Esophagus (tissue), 2 donors: ENCODE measurements around the gene TRAF3. TPM values are rescaled to one million over a fixed set of nuclear protein-coding genes. Genes with fewer than 3 reads are reported as not detected.

Experiments used
- H3K27ac ChIP-seq, 2 donors: one replicate each; pipeline ENCODE4 v1.5.1; 2013; ENCODE audit warnings: low read depth in 2 of 2, mild to moderate bottlenecking in 2 of 2, inconsistent platforms in 1 of 2, low read length in 1 of 2, moderate library complexity in 1 of 2
- H3K27me3 ChIP-seq, 2 donors: one replicate each; pipeline ENCODE4 v1.6.1; 2013; ENCODE audit warnings: low read length in 2 of 2, control low read depth in 1 of 2, mild to moderate bottlenecking in 1 of 2; ENCODE audit not compliant: insufficient read depth in 2 of 2, control insufficient read depth in 1 of 2
- H3K36me3 ChIP-seq, 2 donors: one replicate each; pipeline ENCODE4 v1.6.1; 2013; ENCODE audit warnings: low read length in 1 of 2; ENCODE audit not compliant: control insufficient read depth in 2 of 2, insufficient read depth in 2 of 2
- H3K4me1 ChIP-seq, 2 donors: one replicate each; pipeline ENCODE4 v1.6.1; 2013; ENCODE audit warnings: low read length in 1 of 2; ENCODE audit not compliant: control insufficient read depth in 2 of 2, insufficient read depth in 2 of 2
- H3K4me3 ChIP-seq, 2 donors: one replicate each; pipeline ENCODE4 v1.5.1; 2013; ENCODE audit warnings: low read length in 2 of 2, mild to moderate bottlenecking in 2 of 2, low read depth in 1 of 2, moderate library complexity in 1 of 2
- H3K9me3 ChIP-seq, 2 donors: one replicate each; pipeline ENCODE4 v1.6.1; 2013; ENCODE audit warnings: mild to moderate bottlenecking in 2 of 2, low read depth in 1 of 2, low read length in 1 of 2, moderate library complexity in 1 of 2; ENCODE audit not compliant: control insufficient read depth in 2 of 2, insufficient read depth in 1 of 2
- WGBS, 2 donors: extraction: QIAGEN DNeasy Blood & Tissue Kit; methylation state at CpG; one replicate each; pipeline ENCODE4 v1.1.7; 2013; 5-methylcytosine and 5-hydroxymethylcytosine counted together
- polyA plus RNA-seq, 2 donors: library from polyadenylated mRNA; stranded (reverse); fragments of 200-250 nt; gene quantifications; one replicate each; pipeline ENCODE4 v1.2.3, GENCODE V29; 2013
- donor health status: healthy with polysubstance abuse.
- donor health status: Bipolar disorder and iron deficiency.

TRAF3 gene
- polyA plus RNA-seq, 2 donors: 3.8 to 4.9 TPM

DNA sequence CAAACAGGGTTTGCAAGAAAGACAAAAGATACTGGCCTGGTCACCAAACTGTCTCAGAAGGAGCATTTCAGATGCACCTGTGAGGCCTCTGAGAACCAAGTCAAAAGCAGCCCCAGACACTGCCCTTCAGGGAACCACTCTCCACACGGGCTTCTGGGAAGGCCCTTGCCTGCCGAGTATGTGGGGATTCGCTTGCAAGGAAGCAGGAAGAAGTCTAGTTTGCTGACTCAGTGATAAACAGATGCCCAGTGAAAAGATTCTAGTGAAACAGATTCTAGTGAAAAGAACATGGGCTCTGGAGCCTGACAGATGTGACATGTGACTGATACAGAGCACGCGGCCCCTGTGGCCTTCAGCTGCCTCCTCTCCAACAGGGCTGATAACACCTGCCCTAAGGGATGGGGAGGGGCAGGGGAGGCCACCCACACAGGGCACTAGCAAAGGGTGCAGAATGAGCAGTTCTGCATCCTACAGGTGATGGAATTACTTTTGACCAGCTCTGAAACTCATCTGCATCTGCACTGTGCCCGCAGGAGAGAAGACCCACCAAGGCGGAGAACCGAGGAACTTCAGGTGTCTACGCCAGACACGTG, 164.3 kb downstream of the TRAF3 start:
- Histone ChIP-seq H3K36me3 (peaks cover 30 to 65% of the 10 kb centered on the region in 2 donors), H3K9me3 (no peaks in the 10 kb centered on the region), H3K27me3 (no peaks in the 10 kb centered on the region), H3K27ac (no peak overlapping the region), H3K4me3 (no peak overlapping the region), H3K4me1 (peaks cover 7 to 13% of the 10 kb centered on the region in 2 donors)
- WGBS, 2 donors: 79 to 82% methylated on average over 10 of the region's 10 CpGs

GRCh38 chr14:102942069-102942468, 164.8 kb downstream of the TRAF3 start:
- H3K9me3 ChIP-seq: no peaks in the 10 kb centered on the region
- WGBS, 2 donors: 87 to 91% methylated on average over 13 of the region's 13 CpGs
- H3K36me3 ChIP-seq: peaks cover 31 to 66% of the 10 kb centered on the region in 2 donors
- peaks cover 7 to 13% of the 10 kb centered on the region in 2 donors for H3K4me1 ChIP-seq
- no peak overlapping the region for H3K27ac ChIP-seq
- no peaks in the 10 kb centered on the region for H3K27me3 ChIP-seq
- no peak overlapping the region for H3K4me3 ChIP-seq

GRCh38 chr14:102943454-102943853, 166.2 kb downstream of the TRAF3 start:
- H3K27ac ChIP-seq: no peak overlapping the region
- no peaks in the 10 kb centered on the region for H3K27me3 ChIP-seq
- peaks cover 7 to 13% of the 10 kb centered on the region in 2 donors for H3K4me1 ChIP-seq
- WGBS, 2 donors: 89 to 90% methylated on average over 16 of the region's 16 CpGs
- peaks cover 25 to 62% of the 10 kb centered on the region in 2 donors for H3K36me3 ChIP-seq
- no peak overlapping the region for H3K4me3 ChIP-seq
- H3K9me3 ChIP-seq: no peaks in the 10 kb centered on the region

DNA sequence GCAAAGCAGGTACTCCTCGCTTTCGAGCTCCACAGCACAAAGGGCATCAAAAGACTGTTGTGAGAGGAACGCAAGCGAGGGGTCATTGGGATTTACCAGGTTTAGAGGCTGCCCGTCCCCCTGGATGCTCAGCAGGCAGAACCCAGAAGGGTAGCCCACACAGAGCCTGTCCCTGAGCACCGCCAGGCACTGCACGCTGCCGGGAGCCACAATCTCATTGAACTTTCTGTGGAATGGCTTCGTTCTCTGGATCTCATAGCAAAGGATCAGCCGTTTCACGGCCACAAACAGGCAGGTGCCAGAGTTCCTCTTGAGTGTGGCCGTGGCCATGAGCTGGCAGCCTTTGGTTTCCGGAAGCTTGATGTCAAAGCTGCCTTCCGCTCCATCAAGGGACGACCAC, 166.7 kb downstream of the TRAF3 start:
- H3K36me3 ChIP-seq: peaks cover 27 to 66% of the 10 kb centered on the region in 2 donors
- H3K27me3 ChIP-seq: no peaks in the 10 kb centered on the region

DNA sequence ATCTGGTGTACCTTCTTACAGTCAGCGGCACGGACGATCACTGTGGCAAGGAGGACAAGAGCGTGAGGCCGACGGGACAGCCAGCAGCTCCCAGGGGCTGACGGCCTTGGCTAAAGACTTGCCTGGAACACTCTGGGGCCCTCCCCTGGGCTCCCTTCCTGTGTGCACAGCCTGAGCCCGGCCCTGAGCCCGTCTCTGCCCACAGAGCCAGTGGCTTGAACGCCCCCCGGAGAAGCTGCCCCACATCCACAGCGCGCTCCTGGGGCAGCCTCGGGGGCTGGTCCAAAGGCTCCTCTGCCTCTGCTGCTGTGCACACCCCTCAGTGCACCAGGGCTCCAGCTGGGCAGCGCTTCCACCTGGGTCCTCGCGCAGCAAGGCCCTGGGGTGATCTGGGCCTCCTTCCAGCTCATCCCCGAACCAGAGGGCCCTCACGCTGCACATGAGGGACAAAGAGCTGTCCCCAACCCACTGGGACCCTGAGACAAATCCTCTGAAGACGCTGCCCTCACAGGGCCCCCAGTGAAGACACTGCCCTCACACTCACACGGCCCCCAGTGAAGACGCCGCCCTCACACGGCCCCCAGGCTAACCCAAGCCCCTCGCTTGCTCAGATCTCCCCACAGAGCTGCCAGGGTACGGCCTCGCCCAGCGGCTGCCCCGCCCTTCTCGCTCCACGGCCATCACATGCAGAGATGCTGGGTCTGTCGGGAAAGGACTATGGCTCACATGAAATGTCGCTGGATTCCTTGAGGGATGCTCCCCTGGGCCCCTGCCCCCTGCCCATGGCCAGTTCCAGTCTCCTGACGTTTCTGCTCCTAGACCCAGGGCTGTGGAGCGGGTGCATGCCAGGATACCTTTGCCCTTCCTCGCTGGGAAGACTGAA, 167.4 kb downstream of the TRAF3 start:
- 91% methylated on average over 36 of the region's 36 CpGs for WGBS, 2 donors
- Histone ChIP-seq H3K9me3 (no peaks in the 10 kb centered on the region), H3K36me3 (peaks cover 26 to 68% of the 10 kb centered on the region in 2 donors), H3K4me1 (peaks cover 6 to 13% of the 10 kb centered on the region in 2 donors), H3K27me3 (no peaks in the 10 kb centered on the region), H3K4me3 (no peak overlapping the region), H3K27ac (no peak overlapping the region)

More for the DNA sequence above, 166.7 kb downstream of the TRAF3 start:
- H3K4me1 ChIP-seq: peaks cover 7 to 13% of the 10 kb centered on the region in 2 donors
- 96 to 98% methylated on average over 15 of the region's 15 CpGs for WGBS, 2 donors
- H3K27ac ChIP-seq: no peak overlapping the region
- no peak overlapping the region for H3K4me3 ChIP-seq
- no peaks in the 10 kb centered on the region for H3K9me3 ChIP-seq

- no peak overlapping the region for H3K27ac ChIP-seq
- H3K4me3 ChIP-seq: no peak overlapping the region
- WGBS, 2 donors: 90 to 91% methylated on average over 29 of the region's 29 CpGs
- H3K36me3 ChIP-seq: peaks cover 25 to 71% of the 10 kb centered on the region in 2 donors
- no peaks in the 10 kb centered on the region for H3K27me3 ChIP-seq
- peaks cover 5 to 13% of the 10 kb centered on the region in 2 donors for H3K4me1 ChIP-seq
- H3K9me3 ChIP-seq: no peaks in the 10 kb centered on the region
These were observed 168.3 kb downstream of the TRAF3 start for GRCh38 chr14:102945346-102946130.

DNA sequence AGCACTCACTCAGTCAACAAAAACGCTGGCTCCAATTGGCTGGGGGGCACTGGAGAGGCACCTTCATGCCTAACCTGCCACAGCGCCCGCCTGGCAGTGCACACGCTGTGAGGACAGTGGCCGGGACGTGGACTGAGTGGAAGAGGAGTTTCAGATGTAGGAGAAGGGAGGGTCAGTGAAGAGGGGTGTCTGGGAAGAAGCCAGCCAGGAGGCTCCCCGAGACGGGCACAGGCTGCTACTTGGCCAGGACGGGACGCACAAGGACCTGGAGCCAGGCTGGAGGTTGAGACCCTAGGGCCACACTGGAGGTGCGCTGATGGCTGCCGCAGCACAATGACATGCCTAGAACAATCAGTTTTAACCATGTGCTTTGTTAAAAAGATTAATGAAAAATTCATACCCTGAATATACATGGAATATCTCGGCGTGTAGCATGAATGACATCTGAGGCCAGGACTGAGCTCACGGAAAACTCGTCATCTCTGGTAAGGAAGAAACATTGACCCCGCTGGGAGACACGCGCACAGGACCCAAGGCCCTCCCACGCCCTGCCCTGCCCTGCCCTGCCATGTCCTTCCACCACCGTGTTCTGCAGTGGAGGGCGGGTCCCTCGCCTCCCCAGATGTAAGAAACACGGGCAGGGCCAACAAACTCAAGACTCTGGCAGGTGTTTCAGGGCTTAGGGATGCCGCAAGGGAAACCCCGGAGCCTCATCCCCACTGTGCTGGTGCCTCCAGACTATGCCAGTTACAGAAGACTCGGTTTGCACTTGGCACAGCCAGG, 170.3 kb downstream of the TRAF3 start:
- 84 to 86% methylated on average over 27 of the region's 27 CpGs for whole genome bisulfite sequencing, 2 donors
- H3K4me3 ChIP-seq: no peak overlapping the region
- no peaks in the 10 kb centered on the region for H3K27me3 ChIP-seq
- peaks cover 5 to 6% of the 10 kb centered on the region in 2 donors for H3K4me1 ChIP-seq
- peaks cover 24 to 75% of the 10 kb centered on the region in 2 donors for H3K36me3 ChIP-seq
- H3K9me3 ChIP-seq: no peaks in the 10 kb centered on the region
- H3K27ac ChIP-seq: no peak overlapping the region

DNA sequence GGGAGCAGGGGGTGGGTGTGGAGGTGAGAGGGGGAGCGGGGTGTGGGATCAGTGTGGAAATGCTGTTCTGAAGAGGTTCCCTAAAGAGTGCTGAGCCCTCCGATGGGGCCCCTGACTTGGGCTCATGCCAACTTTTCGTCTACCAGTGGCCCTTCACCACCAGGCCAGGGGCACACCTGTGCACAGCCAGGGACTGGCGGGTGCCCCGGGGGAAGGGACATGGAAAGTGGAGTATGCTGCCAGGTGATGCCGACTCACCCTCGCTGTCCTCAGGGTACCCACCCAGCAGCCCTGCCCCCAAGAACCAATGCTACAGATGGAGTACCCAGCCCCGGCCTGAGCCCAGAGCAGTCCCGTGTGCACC, 171.4 kb downstream of the TRAF3 start:
- peaks cover 5 to 6% of the 10 kb centered on the region in 2 donors for H3K4me1 ChIP-seq
- 72 to 81% methylated on average over 9 of the region's 9 CpGs for WGBS, 2 donors
- H3K4me3 ChIP-seq: no peak overlapping the region
- H3K27ac ChIP-seq: no peak overlapping the region
- H3K27me3 ChIP-seq: no peaks in the 10 kb centered on the region
- H3K9me3 ChIP-seq: no peaks in the 10 kb centered on the region
- H3K36me3 ChIP-seq: peaks cover 25 to 78% of the 10 kb centered on the region in 2 donors
